H1 (cell line): Measurements from ENCODE around the gene HLA-G. TPM values are rescaled to one million over a fixed set of nuclear protein-coding genes. Genes with fewer than 3 reads are reported as not detected.

Source experiments
- BACH1 ChIP-seq: IDR thresholded peaks from 2 replicates; pipeline ENCODE4 v1.6.1; 2012; ENCODE audit warnings: low read length, improper control_type of control experiment
- CHD7 ChIP-seq: fragments of 300-600 bp; sonication (generic); IDR thresholded peaks from 2 replicates; pipeline ENCODE4 v1.7.1; 2012; ENCODE audit warnings: low read length, moderate library complexity, mild to moderate bottlenecking, inconsistent platforms; ENCODE audit not compliant: insufficient replicate concordance
- EP300 ChIP-seq, 2 experiments: IDR thresholded peaks; 1 replicate in 1 of 2; 2 replicates in 1 of 2; pipeline ENCODE4 v1.6.1; 2011 to 2012; ENCODE audit warnings: low read depth in 2 of 2, low read length in 2 of 2, mild to moderate bottlenecking in 2 of 2, borderline replicate concordance in 1 of 2, inconsistent platforms in 1 of 2, moderate library complexity in 1 of 2
- EZH2 ChIP-seq: fragments of 200-600 bp; sonication (generic); IDR thresholded peaks from 2 replicates; pipeline ENCODE4 v1.7.1; 2012; ENCODE audit warnings: low read depth, mild to moderate bottlenecking, moderate library complexity, low read length, inconsistent platforms; ENCODE audit not compliant: severe bottlenecking
- KDM1A ChIP-seq: fragments of 200-600, 300-600 bp; sonication (generic); IDR thresholded peaks from 2 replicates; pipeline ENCODE4 v1.7.1; 2016; ENCODE audit warnings: mild to moderate bottlenecking, low read length, borderline replicate concordance
- NRF1 ChIP-seq: IDR thresholded peaks from 2 replicates; pipeline ENCODE4 v1.6.1; 2011; ENCODE audit warnings: mild to moderate bottlenecking, low read depth, low read length, improper control_type of control experiment
- RNF2 ChIP-seq: fragments of 200-900, 300-1000 bp; sonication (generic); IDR thresholded peaks from 2 replicates; pipeline ENCODE4 v1.7.1; 2016; ENCODE audit warnings: borderline replicate concordance, low read depth, mild to moderate bottlenecking, antibody characterized with exemption, low read length; ENCODE audit not compliant: poor library complexity, severe bottlenecking; ENCODE audit errors: missing control alignments
- SAP30 ChIP-seq: fragments of 300-600 bp; sonication (generic); IDR thresholded peaks from 2 replicates; pipeline ENCODE4 v1.7.1; 2012; ENCODE audit warnings: low read length, moderate library complexity, mild to moderate bottlenecking, inconsistent platforms; ENCODE audit not compliant: insufficient read depth, insufficient replicate concordance
- SIRT6 ChIP-seq: IDR thresholded peaks from one replicate; pipeline ENCODE4 v1.7.1; 2012; ENCODE audit warnings: low read length, inconsistent platforms
- SUZ12 ChIP-seq: fragments of 200-600 bp; sonication (generic); IDR thresholded peaks from 2 replicates; pipeline ENCODE4 v1.6.1; 2012; ENCODE audit warnings: mild to moderate bottlenecking, inconsistent platforms, low read length, moderate library complexity, mixed read lengths
- TAF7 ChIP-seq: optimal IDR thresholded peaks from 2 replicates; pipeline ENCODE3; 2011; ENCODE audit warnings: low read depth, mild to moderate bottlenecking, inconsistent platforms, low read length, moderate library complexity, borderline replicate concordance
- polyA plus RNA-seq, 7 experiments: library from polyadenylated mRNA; depleted of rRNA in 3 of 7; stranded (reverse) in 5 of 7; unstranded in 2 of 7; fragments of >200 nt in 5 of 7; fragments of 200-250 nt in 2 of 7; gene quantifications; 1 replicate in 5 of 7; 2 replicates in 1 of 7; 4 replicates in 1 of 7; pipeline versions ENCODE4 v1.2.1 to v1.2.3, GENCODE V29; 2011 to 2013; ENCODE audit warnings: missing spikeins in 2 of 7, mixed read lengths in 2 of 7
- total RNA-seq: library from RNA; stranded (reverse); fragmentation: NEBNext Ultra II Directional; extraction: Animal tissue kit (Norgen Biotek cat#: 25700); gene quantifications from 2 replicates; pipeline ENCODE4 v1.2.1, GENCODE V29; 2021

The HLA-G gene
- total and polyA plus RNA-seq, 2 of the 8 experiments (the other 6 are each of a cell fraction or from before 2014, with no cell fraction given): 3.2 to 4.8 TPM

- no peak for TF ChIP-seq CHD7
- no peak for TF ChIP-seq SIRT6
- no peak for TF ChIP-seq KDM1A
- TF ChIP-seq EP300 (IDR thresholded peaks at IDR 0.05; ENCODE audit: borderline replicate concordance in 1 of 2, low read depth in 2 of 2, low read length in 2 of 2): no peak
- no peak for TF ChIP-seq RNF2
- no peak for TF ChIP-seq BACH1
- TF ChIP-seq SUZ12: no peak
- no peak for TF ChIP-seq SAP30
- TF ChIP-seq EZH2: no peak
- no peak for TF ChIP-seq NRF1
- TF ChIP-seq TAF7: no peak
These were observed 30.5 kb upstream of the HLA-G start (continued) for GRCh38 chr6:29797135-29797534.
